ENCODE measurements around the gene MAP3K20. TPM values are rescaled to one million over a fixed set of nuclear protein-coding genes. Genes with fewer than 3 reads are reported as not detected.

MAP3K20 gene
- total RNA-seq, 1 experiment from 2014 or later: 150 TPM

DNA sequence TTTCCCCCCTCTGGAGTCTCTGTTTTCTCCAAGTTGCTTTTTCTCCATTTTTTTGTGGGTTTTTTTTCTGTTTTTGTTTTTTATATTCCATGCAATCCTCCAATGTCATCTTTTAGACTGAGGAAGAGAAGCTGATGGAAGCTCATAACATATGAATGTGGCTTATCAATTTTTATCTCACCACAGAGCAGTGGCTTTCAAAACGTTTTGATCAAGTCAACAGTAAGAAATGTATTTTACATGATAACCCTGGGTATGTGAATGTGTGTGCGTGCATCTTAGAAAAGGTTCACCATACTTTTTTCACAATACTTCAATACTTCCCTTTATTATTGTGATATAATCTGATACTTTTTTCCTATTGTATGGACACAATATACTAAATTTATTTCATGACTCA is 214.4 kb downstream of the MAP3K20 start:
- no peak for DNase-seq (ENCODE audit: unreplicated experiment)
- no peaks in the 10 kb centered on the region for H3K4me1 Mint-ChIP-seq (ENCODE audit: insufficient read depth, unreplicated experiment)
- TF ChIP-seq, protein P1, sequence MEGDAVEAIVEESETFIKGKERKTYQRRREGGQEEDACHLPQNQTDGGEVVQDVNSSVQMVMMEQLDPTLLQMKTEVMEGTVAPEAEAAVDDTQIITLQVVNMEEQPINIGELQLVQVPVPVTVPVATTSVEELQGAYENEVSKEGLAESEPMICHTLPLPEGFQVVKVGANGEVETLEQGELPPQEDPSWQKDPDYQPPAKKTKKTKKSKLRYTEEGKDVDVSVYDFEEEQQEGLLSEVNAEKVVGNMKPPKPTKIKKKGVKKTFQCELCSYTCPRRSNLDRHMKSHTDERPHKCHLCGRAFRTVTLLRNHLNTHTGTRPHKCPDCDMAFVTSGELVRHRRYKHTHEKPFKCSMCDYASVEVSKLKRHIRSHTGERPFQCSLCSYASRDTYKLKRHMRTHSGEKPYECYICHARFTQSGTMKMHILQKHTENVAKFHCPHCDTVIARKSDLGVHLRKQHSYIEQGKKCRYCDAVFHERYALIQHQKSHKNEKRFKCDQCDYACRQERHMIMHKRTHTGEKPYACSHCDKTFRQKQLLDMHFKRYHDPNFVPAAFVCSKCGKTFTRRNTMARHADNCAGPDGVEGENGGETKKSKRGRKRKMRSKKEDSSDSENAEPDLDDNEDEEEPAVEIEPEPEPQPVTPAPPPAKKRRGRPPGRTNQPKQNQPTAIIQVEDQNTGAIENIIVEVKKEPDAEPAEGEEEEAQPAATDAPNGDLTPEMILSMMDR (IDR thresholded peaks at IDR 0.05; ENCODE audit: unreplicated experiment): no peak
- no TSS peak for BruUV-seq (replicated peaks)
- ChIA-PET CTCF (no interaction called here), POLR2A (interaction anchor here (0.7 kb wide), 1 partner anchor 24 kb away, joined by 3 read pairs; no protein-coding TSS in a partner anchor)
- no peaks in the 10 kb centered on the region for H3K36me3 Mint-ChIP-seq (ENCODE audit: insufficient read depth, unreplicated experiment)
- no peaks in the 10 kb centered on the region for H3K27me3 Mint-ChIP-seq (ENCODE audit: insufficient read depth, unreplicated experiment)
- no peak overlapping the region for H3K27ac Mint-ChIP-seq (ENCODE audit: low read depth, unreplicated experiment)
- H3K4me3 Mint-ChIP-seq (ENCODE audit: unreplicated experiment): no peak overlapping the region
- no peaks in the 10 kb centered on the region for H3K9me3 Mint-ChIP-seq (ENCODE audit: unreplicated experiment)
- intact Hi-C loops (cut with micrococcal nuclease): no loop called here

- Mint-ChIP-seq H3K27ac (ENCODE audit: low read depth, unreplicated experiment) (no peak overlapping the region), H3K9me3 (ENCODE audit: unreplicated experiment) (no peaks in the 10 kb centered on the region), H3K36me3 (ENCODE audit: insufficient read depth, unreplicated experiment) (no peaks in the 10 kb centered on the region), H3K4me3 (ENCODE audit: unreplicated experiment) (no peak overlapping the region), H3K27me3 (ENCODE audit: insufficient read depth, unreplicated experiment) (no peaks in the 10 kb centered on the region), H3K4me1 (ENCODE audit: insufficient read depth, unreplicated experiment) (no peaks in the 10 kb centered on the region)
- no TSS peak for BruUV-seq (replicated peaks)
- ChIA-PET POLR2A (no interaction called here), CTCF (no interaction called here)
- no peak for DNase-seq (ENCODE audit: unreplicated experiment)
- TF ChIP-seq, protein P1 (IDR thresholded peaks at IDR 0.05; ENCODE audit: unreplicated experiment): no peak
- intact Hi-C loops (cut with micrococcal nuclease): no loop called here
Measured at GRCh38 chr2:173290518-173290917, 214.9 kb downstream of the MAP3K20 start.

GRCh38 chr2:173291412-173291811 is 215.8 kb downstream of the MAP3K20 start:
- intact Hi-C loops (cut with micrococcal nuclease): no loop called here
- Mint-ChIP-seq H3K9me3 (ENCODE audit: unreplicated experiment) (no peaks in the 10 kb centered on the region), H3K4me1 (ENCODE audit: insufficient read depth, unreplicated experiment) (no peaks in the 10 kb centered on the region), H3K27me3 (ENCODE audit: insufficient read depth, unreplicated experiment) (no peaks in the 10 kb centered on the region), H3K27ac (ENCODE audit: low read depth, unreplicated experiment) (no peak overlapping the region), H3K4me3 (ENCODE audit: unreplicated experiment) (no peak overlapping the region), H3K36me3 (ENCODE audit: insufficient read depth, unreplicated experiment) (no peaks in the 10 kb centered on the region)
- POLR2A ChIA-PET: interaction anchor here (0.8 kb wide), 1 partner anchor 66 kb away, joined by 3 read pairs; no protein-coding TSS in a partner anchor
- no TSS peak for BruUV-seq (replicated peaks)
- CTCF ChIA-PET: no interaction called here
- DNase-seq (ENCODE audit: unreplicated experiment): no peak
- TF ChIP-seq, protein P1 (IDR thresholded peaks at IDR 0.05; ENCODE audit: unreplicated experiment): no peak

DNA sequence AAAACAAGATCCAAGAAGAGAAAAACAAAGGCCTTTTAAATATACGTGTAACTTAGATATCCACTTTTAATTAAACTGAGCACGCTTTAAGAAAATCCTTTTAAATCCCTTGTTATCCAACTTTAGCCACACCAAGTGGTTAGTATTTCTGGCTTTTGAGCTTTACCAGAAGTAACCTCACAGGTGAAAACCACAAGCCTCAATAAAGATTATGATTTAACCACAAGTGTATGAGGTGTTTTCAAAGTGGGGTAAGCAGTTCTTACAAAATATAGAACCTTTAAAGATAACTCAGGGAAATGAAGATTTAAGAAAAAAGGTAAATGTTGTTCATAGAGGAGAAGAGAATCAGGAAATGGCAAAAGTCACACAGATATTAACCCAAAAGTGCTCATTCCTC is 220.6 kb downstream of the MAP3K20 start:
- intact Hi-C loops (cut with micrococcal nuclease): no loop called here
- no peaks in the 10 kb centered on the region for H3K4me1 Mint-ChIP-seq (ENCODE audit: insufficient read depth, unreplicated experiment)
- no peak overlapping the region for H3K4me3 Mint-ChIP-seq (ENCODE audit: unreplicated experiment)
- no peak for DNase-seq (ENCODE audit: unreplicated experiment)
- H3K36me3 Mint-ChIP-seq (ENCODE audit: insufficient read depth, unreplicated experiment): no peaks in the 10 kb centered on the region
- POLR2A ChIA-PET: no interaction called here
- BruUV-seq (replicated peaks): no TSS peak
- TF ChIP-seq, protein P1 (IDR thresholded peaks at IDR 0.05; ENCODE audit: unreplicated experiment): no peak
- H3K9me3 Mint-ChIP-seq (ENCODE audit: unreplicated experiment): peaks cover 18% of the 10 kb centered on the region
- no peaks in the 10 kb centered on the region for H3K27me3 Mint-ChIP-seq (ENCODE audit: insufficient read depth, unreplicated experiment)
- CTCF ChIA-PET: interaction anchor here (0.6 kb wide), 1 partner anchor 12 kb away, joined by 3 read pairs; no protein-coding TSS in a partner anchor
- no peak overlapping the region for H3K27ac Mint-ChIP-seq (ENCODE audit: low read depth, unreplicated experiment)

Measured in MCF 10A (cell line).